Nephron progenitor cell (in vitro differentiated cells): ENCODE data around the gene DSTN.

Experiments used
- DNase-seq: peaks from one replicate; pipeline ENCODE4 v3.0.0; 2021
- H3K27ac Mint-ChIP-seq: 2 replicates; pipeline ENCODE4 v1.8.0; 2021; ENCODE audit warnings: mild to moderate bottlenecking, moderate library complexity, mixed read lengths
- H3K27me3 Mint-ChIP-seq: 2 replicates; pipeline ENCODE4 v1.8.0; 2021; ENCODE audit warnings: mild to moderate bottlenecking, low read depth, mixed read lengths; ENCODE audit not compliant: poor library complexity
- H3K36me3 Mint-ChIP-seq: 2 replicates; pipeline ENCODE4 v1.8.0; 2021; ENCODE audit warnings: low read depth, mixed read lengths
- H3K4me1 Mint-ChIP-seq: 2 replicates; pipeline ENCODE4 v1.8.0; 2021; ENCODE audit warnings: mixed read lengths
- H3K4me3 Mint-ChIP-seq: 2 replicates; pipeline ENCODE4 v1.8.0; 2021; ENCODE audit warnings: mild to moderate bottlenecking, moderate library complexity, mixed read lengths
- H3K9me3 Mint-ChIP-seq: 2 replicates; pipeline ENCODE4 v1.8.0; 2021; ENCODE audit warnings: mild to moderate bottlenecking, moderate library complexity, mixed read lengths
- CTCF ChIP-seq: fragments of 200-600 bp; sonication (generic); IDR thresholded peaks from 2 replicates; pipeline ENCODE4 v1.5.0; 2021; ENCODE audit warnings: antibody characterized with exemption

DSTN gene

GRCh38 chr20:17654649-17655285, 84.9 kb downstream of the DSTN start:
- Mint-ChIP-seq H3K4me3 (no peak overlapping the region), H3K27ac (no peak overlapping the region), H3K27me3 (peaks cover 6% of the 10 kb centered on the region), H3K9me3 (peaks cover 21% of the 10 kb centered on the region), H3K4me1 (peaks cover 44% of the 10 kb centered on the region), H3K36me3 (peaks cover 45% of the 10 kb centered on the region)
- TF ChIP-seq CTCF = peak; percentile 78
- DNase-seq = peak; percentile 77

GRCh38 chr20:17655286-17655651, 85.4 kb downstream of the DSTN start:
- Mint-ChIP-seq H3K4me3 (no peak overlapping the region), H3K27me3 (peaks cover 6% of the 10 kb centered on the region), H3K36me3 (peaks cover 50% of the 10 kb centered on the region), H3K27ac (no peak overlapping the region), H3K4me1 (peaks cover 44% of the 10 kb centered on the region), H3K9me3 (peaks cover 26% of the 10 kb centered on the region)
- no peak for DNase-seq
- TF ChIP-seq CTCF = no peak

DNA sequence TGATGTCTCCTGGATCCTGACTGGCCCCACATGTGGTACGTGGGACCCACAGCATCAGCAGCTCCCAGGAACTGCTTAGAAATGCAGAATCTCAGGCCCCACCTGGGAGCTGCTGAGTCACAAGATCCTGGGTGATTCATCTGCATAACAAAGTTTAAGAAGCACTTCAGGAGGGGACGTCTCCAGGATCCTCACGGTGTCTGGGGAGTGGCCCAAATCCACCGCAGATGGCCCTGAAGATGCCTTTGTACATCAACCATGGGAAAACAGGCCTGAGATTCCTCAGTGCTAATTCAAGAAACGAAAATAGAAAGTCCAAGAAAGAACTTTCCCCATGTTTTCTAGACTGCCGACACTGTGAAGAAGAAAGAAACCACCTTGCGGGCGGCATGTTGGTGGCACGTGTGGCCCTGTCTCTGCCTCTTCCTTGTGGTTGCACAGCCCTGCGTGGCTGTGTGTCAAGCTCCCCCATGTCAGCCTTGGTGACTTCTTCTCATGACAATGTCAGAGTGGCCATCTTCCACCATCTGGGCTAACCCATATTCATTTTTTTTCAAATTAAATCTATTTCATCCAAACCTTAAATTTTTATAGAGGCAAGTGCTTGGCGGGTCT, 86.1 kb downstream of the DSTN start:
- Mint-ChIP-seq H3K4me1 (peaks cover 44% of the 10 kb centered on the region), H3K36me3 (peaks cover 57% of the 10 kb centered on the region), H3K9me3 (peaks cover 31% of the 10 kb centered on the region), H3K27me3 (peaks cover 9% of the 10 kb centered on the region), H3K4me3 (no peak overlapping the region), H3K27ac (no peak overlapping the region)
- no peak for TF ChIP-seq CTCF
- DNase-seq = no peak

DNA sequence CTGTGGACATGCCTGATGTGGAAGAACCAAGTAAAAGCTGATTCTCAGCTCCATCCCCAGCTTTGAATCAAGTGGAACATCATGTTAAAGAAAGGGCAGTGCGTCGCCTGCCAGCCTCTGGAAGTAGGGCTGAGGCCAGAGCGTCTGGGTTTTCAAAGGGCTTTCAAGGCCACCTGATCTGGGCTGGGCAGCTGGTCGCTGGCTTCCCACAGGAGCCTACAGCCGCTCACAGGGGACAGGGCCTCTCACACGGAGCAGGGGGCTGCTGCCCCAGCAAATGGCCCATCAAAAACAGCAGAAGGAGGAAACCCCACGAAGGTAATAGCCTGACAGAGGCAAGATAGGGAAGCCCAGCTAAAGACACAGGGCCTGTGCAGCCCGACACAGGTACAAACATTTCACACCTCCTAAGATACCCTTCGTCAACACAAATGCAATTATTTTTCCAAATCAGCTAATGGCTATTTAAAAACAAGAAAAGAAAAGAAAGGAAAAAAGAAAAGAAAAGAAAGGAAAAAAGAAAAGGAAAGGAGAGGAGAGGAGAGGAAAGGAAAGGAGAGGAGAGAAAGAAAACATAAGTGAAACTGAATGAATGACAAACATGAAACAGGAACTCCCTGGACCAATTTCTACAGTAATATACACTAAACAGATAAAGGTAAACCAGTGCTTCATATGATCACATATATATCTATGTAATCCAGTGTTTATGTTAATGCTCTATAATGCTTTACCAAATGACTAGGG, 87.4 kb downstream of the DSTN start:
- TF ChIP-seq CTCF = no peak
- Mint-ChIP-seq H3K4me3 (peak overlapping the region; percentile 10), H3K27ac (peak overlapping the region; percentile 50), H3K9me3 (peaks cover 35% of the 10 kb centered on the region), H3K4me1 (peaks cover 49% of the 10 kb centered on the region), H3K36me3 (peaks cover 65% of the 10 kb centered on the region), H3K27me3 (peaks cover 9% of the 10 kb centered on the region)
- no peak for DNase-seq

GRCh38 chr20:17657898-17658647, 88.2 kb downstream of the DSTN start:
- peaks cover 9% of the 10 kb centered on the region for H3K27me3 Mint-ChIP-seq
- H3K4me1 Mint-ChIP-seq = peaks cover 55% of the 10 kb centered on the region
- DNase-seq = no peak
- no peak for TF ChIP-seq CTCF
- no peak overlapping the region for H3K4me3 Mint-ChIP-seq
- peaks cover 69% of the 10 kb centered on the region for H3K36me3 Mint-ChIP-seq
- peak overlapping the region; percentile 8 for H3K27ac Mint-ChIP-seq
- H3K9me3 Mint-ChIP-seq = peaks cover 35% of the 10 kb centered on the region
